K562 (cell line): ENCODE measurements around the gene IL34. TPM values are rescaled to one million over a fixed set of nuclear protein-coding genes. Genes with fewer than 3 reads are reported as not detected.

ENCODE experiments used
- ATAC-seq: fragments of 200-7000 bp; cut with Tn5 transposase; 3 replicates; pipeline ENCODE4 v1.9.1; 2020; ENCODE audit warnings: moderate library complexity
- BruUV-seq: library from RNA; stranded (reverse); fragments of 400-500 nt; replicated peaks from 2 replicates; lab custom pipeline; 2021; lab: Mats Ljungman, UMichigan
- CTCF ChIA-PET: fragments of 300-600 bp; formaldehyde crosslinking; extraction: SDS; loops from one replicate; lab custom pipeline; 2021; ENCODE audit warnings: low intra/inter-chr PET ratio; lab: Yijun Ruan, JAX
- POLR2A ChIA-PET: fragments of 300-600, 350-650 bp; sonication (Branson Sonifier 250); formaldehyde crosslinking; extraction: SDS; loops from one replicate; lab custom pipeline; 2021; ENCODE audit warnings: antibody characterized with exemption, inconsistent platforms; lab: Yijun Ruan, JAX
- DNase-seq, 4 experiments: peaks; one replicate each; pipeline versions ENCODE4 v3.0.0 to v3.0.0-alpha.2; 2011 to 2018; ENCODE audit warnings: low spot score in 3 of 4, mixed read lengths in 3 of 4; ENCODE audit errors: extremely low read depth in 1 of 4
- FAIRE-seq: peaks from 2 replicates; lab custom pipeline; 2011; peaks lifted over from hg19 to GRCh38; lab: Jason Lieb, UNC
- H2AFZ ChIP-seq: 2 replicates; pipeline ENCODE4 v1.6.0; 2011; ENCODE audit warnings: low read depth, low read length, control low read depth, inconsistent platforms
- H3K27ac ChIP-seq: fragments of 200-600 bp; 3 replicates; pipeline ENCODE4 v1.8.0; 2011; ENCODE audit warnings: low read depth, mild to moderate bottlenecking, control low read depth, inconsistent platforms, low read length, moderate library complexity, mixed read lengths; ENCODE audit errors: extremely low read depth
- H3K27me3 ChIP-seq, 2 experiments: fragments of 300-600 bp in 1 of 2; 2 replicates in 1 of 2; 3 replicates in 1 of 2; pipeline versions ENCODE4 v1.6.0 to v1.8.0; 2011; ENCODE audit warnings: inconsistent platforms in 2 of 2, low read length in 2 of 2, mild to moderate bottlenecking in 1 of 2, mixed read lengths in 1 of 2, moderate library complexity in 1 of 2; ENCODE audit not compliant: control insufficient read depth in 2 of 2, insufficient read depth in 2 of 2
- H3K36me3 ChIP-seq: fragments of 300-600 bp; 3 replicates; pipeline ENCODE4 v1.8.0; 2011; ENCODE audit warnings: mild to moderate bottlenecking, low read length, inconsistent platforms; ENCODE audit not compliant: control insufficient read depth, insufficient read depth
- H3K4me1 ChIP-seq, 2 experiments: fragments of 200-600 bp in 1 of 2; replicated peaks in 1 of 2; 2 replicates in 1 of 2; 3 replicates in 1 of 2; pipeline versions ENCODE4 v1.5.1 to v1.8.0; 2011; ENCODE audit warnings: inconsistent platforms in 2 of 2, low read length in 2 of 2, mild to moderate bottlenecking in 1 of 2, mixed read lengths in 1 of 2, moderate library complexity in 1 of 2; ENCODE audit not compliant: control insufficient read depth in 2 of 2, insufficient read depth in 2 of 2
- H3K4me2 ChIP-seq: 2 replicates; pipeline ENCODE4 v1.6.1; 2011; ENCODE audit warnings: low read length, control low read depth, inconsistent platforms, mixed read lengths; ENCODE audit not compliant: insufficient read depth
- H3K4me3 ChIP-seq: fragments of 200-600 bp; sonication (generic), shearing (Covaris generic); 2 replicates; pipeline ENCODE4 v1.5.1; 2016; ENCODE audit warnings: control low read depth, inconsistent platforms
- H3K79me2 ChIP-seq: fragments of 200-600 bp; 3 replicates; pipeline ENCODE4 v1.8.0; 2011; ENCODE audit warnings: low read length, inconsistent platforms; ENCODE audit not compliant: control insufficient read depth, insufficient read depth
- H3K9ac ChIP-seq, 2 experiments: 2 replicates each; pipeline versions ENCODE4 v1.6.0 to v1.6.1; 2011; ENCODE audit warnings: low read depth in 2 of 2, low read length in 2 of 2, control low read depth in 1 of 2, inconsistent platforms in 1 of 2, mild to moderate bottlenecking in 1 of 2, mixed read lengths in 1 of 2; ENCODE audit not compliant: insufficient read depth in 1 of 2
- H3K9me1 ChIP-seq: one replicate; pipeline ENCODE4 v1.6.0; 2011; ENCODE audit warnings: inconsistent platforms, mild to moderate bottlenecking, low read length, moderate library complexity; ENCODE audit not compliant: control insufficient read depth, insufficient read depth
- H3K9me3 ChIP-seq: replicated peaks from 2 replicates; pipeline ENCODE4 v1.5.1; 2011; ENCODE audit warnings: low read depth, low read length, inconsistent platforms; ENCODE audit not compliant: control insufficient read depth, insufficient read depth
- H4K20me1 ChIP-seq: replicated peaks from 2 replicates; pipeline ENCODE4 v1.6.1; 2011; ENCODE audit warnings: low read length, inconsistent platforms, mixed read lengths; ENCODE audit not compliant: control insufficient read depth, insufficient read depth
- BDP1 ChIP-seq: IDR thresholded peaks from 3 replicates; pipeline ENCODE4 v1.6.1; 2011; ENCODE audit not compliant: insufficient read length, insufficient read depth
- DIDO1 ChIP-seq: fragments of 450-650 bp; IDR thresholded peaks from 2 replicates; pipeline ENCODE4 v1.6.1; 2016; ENCODE audit warnings: low read depth, missing biosample characterization, missing genetic modification characterization
- MYC ChIP-seq, 2 experiments: fragments of 250-450 bp in 1 of 2; sonication (Bioruptor Pico) in 1 of 2; IDR thresholded peaks; 2 replicates each; pipeline versions ENCODE4 v1.5.1 to v1.6.1; 2012 to 2021; ENCODE audit warnings: low read depth in 2 of 2, borderline replicate concordance in 1 of 2, improper control_type of control experiment in 1 of 2, low read length in 1 of 2, mild to moderate bottlenecking in 1 of 2, moderate library complexity in 1 of 2
- NUFIP1 ChIP-seq: fragments of 450-650 bp; IDR thresholded peaks from 2 replicates; pipeline ENCODE4 v1.6.1; 2018; ENCODE audit not compliant: partially characterized antibody
- OTX1 ChIP-seq: fragments of 450-650 bp; formaldehyde crosslinking; IDR thresholded peaks from 2 replicates; pipeline ENCODE4 v1.4.0; 2022; ENCODE audit warnings: mild to moderate bottlenecking
- POLR3G ChIP-seq: IDR thresholded peaks from 2 replicates; pipeline ENCODE4 v1.6.1; 2011; ENCODE audit not compliant: insufficient read length, insufficient replicate concordance; ENCODE audit errors: extremely low read depth
- ZBTB49 ChIP-seq: sonication (generic); formaldehyde crosslinking; IDR thresholded peaks from 2 replicates; pipeline ENCODE4 v1.8.0; 2022; ENCODE audit warnings: missing genetic modification reagents, mild to moderate bottlenecking, borderline replicate concordance
- ZNF253 ChIP-seq: fragments of 250-450 bp; sonication (Bioruptor Pico); conservative IDR thresholded peaks from 2 replicates; pipeline ENCODE4 v1.6.1; 2021; ENCODE audit warnings: mild to moderate bottlenecking
- ZNF655 ChIP-seq: fragments of 250-450 bp; sonication (Bioruptor Pico); IDR thresholded peaks from 2 replicates; pipeline ENCODE4 v1.5.0; 2021
- ZSCAN32 ChIP-seq: fragments of 450-650 bp; formaldehyde crosslinking; IDR thresholded peaks from 2 replicates; pipeline ENCODE4 v1.4.0; 2020; ENCODE audit warnings: mild to moderate bottlenecking, moderate library complexity
- ZZZ3 ChIP-seq: fragments of 450-650 bp; IDR thresholded peaks from 2 replicates; pipeline ENCODE4 v1.6.1; 2016; ENCODE audit warnings: antibody characterized with exemption, mild to moderate bottlenecking, moderate library complexity
- WGBS: fragments of 100-300 bp; shearing (Covaris generic); methylation state at CpG from one replicate; pipeline ENCODE4 v1.1.6; 2016; ENCODE audit warnings: low coverage, mixed read lengths; ENCODE audit not compliant: insufficient coverage; ENCODE audit errors: missing lambda C conversion rate; 5-methylcytosine and 5-hydroxymethylcytosine counted together
- in situ Hi-C: fragments of 300-500 bp; cut with MboI; formaldehyde crosslinking; loops from 4 replicates; pipeline ENCODE4 v1.15.0; 2018; ENCODE audit warnings: inconsistent platforms, mixed read lengths
- intact Hi-C: fragments of 100-400 bp; cut with micrococcal nuclease; formaldehyde crosslinking; loops from 2 replicates; pipeline ENCODE4 v1.14.2; 2022
- polyA plus RNA-seq, 8 experiments: library from polyadenylated mRNA; depleted of rRNA in 4 of 8; stranded (reverse) in 5 of 8; unstranded in 3 of 8; fragments of >200 nt; fragmentation: Nextera tagmentation in 2 of 8; fragmentation: Illumina TruSeq in 1 of 8; extraction: Ambion mirVana in 2 of 8; extraction: Trizol in 1 of 8; gene quantifications; 2 replicates each; pipeline versions ENCODE4 v1.2.1 to v1.2.3, GENCODE V29; 2011 to 2014; ENCODE audit warnings: inconsistent platforms in 1 of 8, missing spikeins in 1 of 8
- total RNA-seq, 7 experiments: library from RNA; depleted of rRNA in 6 of 7; stranded (reverse); fragments of >200 nt in 6 of 7; fragmentation: Illumina TruSeq in 2 of 7; extraction: Trizol in 2 of 7; gene quantifications; 2 replicates each; pipeline versions ENCODE4 v1.2.1 to v1.2.3, GENCODE V29; 2011 to 2021; ENCODE audit warnings: low replicate concordance in 1 of 7

IL34 gene
- total and polyA plus RNA-seq, 9 of the 15 experiments (the other 6 are each of a cell fraction or from before 2014, with no cell fraction given): 0.07 to 0.18 (median 0.10) TPM; not detected in 6

- ATAC-seq: no peak
- no peak for FAIRE-seq
- no peaks in the 10 kb centered on the region for H4K20me1 ChIP-seq
- no peak overlapping the region for H3K4me2 ChIP-seq
- no peaks in the 10 kb centered on the region for H3K79me2 ChIP-seq
- H3K9me1 ChIP-seq: peaks cover 4% of the 10 kb centered on the region
- POLR2A ChIA-PET: interaction anchor here (1.1 to 1.2 kb wide), 2 partner anchors 9 to 15 kb away, joined by 3 read pairs; no protein-coding TSS in a partner anchor
- BruUV-seq: no TSS peak
- no peaks in the 10 kb centered on the region for H3K9me3 ChIP-seq
- H3K9ac ChIP-seq: no peak overlapping the region
- no peak for DNase-seq
- no peak overlapping the region for H3K4me3 ChIP-seq
- no peak for TF ChIP-seq ZZZ3
- TF ChIP-seq NUFIP1: no peak
- TF ChIP-seq ZNF655 (CRISPR knock-in tag): no peak
- TF ChIP-seq, all 486 proteins: peak for 0
- no peak overlapping the region for H2AFZ ChIP-seq
- in situ Hi-C loops: no loop called here
- CTCF ChIA-PET: no interaction called here
- H3K27me3 ChIP-seq: no peaks in the 10 kb centered on the region
- H3K36me3 ChIP-seq: no peaks in the 10 kb centered on the region
- peaks cover 3 to 54% of the 10 kb centered on the region in 2 experiments; a peak in 3 of 5 replicates for H3K4me1 ChIP-seq
- no peak overlapping the region for H3K27ac ChIP-seq
- 80% methylated on average over 5 of the region's 8 CpGs for WGBS
- intact Hi-C loops: no loop called here
These were observed 58.7 kb downstream of the IL34 start for GRCh38 chr16:70705056-70705455.

- CTCF ChIA-PET: no interaction called here
- in situ Hi-C loops: no loop called here
- peaks cover 4% of the 10 kb centered on the region for H3K9me1 ChIP-seq
- peaks cover 3% of the 10 kb centered on the region; the same call in 1 of the 3 replicates for H3K36me3 ChIP-seq
- no peak overlapping the region for H3K4me2 ChIP-seq
- POLR2A ChIA-PET: interaction anchor here (0.9 kb wide), 1 partner anchor 28 kb away, joined by 3 read pairs; no protein-coding TSS in a partner anchor
- intact Hi-C loops: no loop called here
- TF ChIP-seq ZNF253 (CRISPR knock-in tag) (no peak), MYC (IDR thresholded peaks at IDR 0.05; ENCODE audit: low read depth, low read length) (no peak), MYC (CRISPR knock-in tag; IDR thresholded peaks at IDR 0.05; ENCODE audit: borderline replicate concordance, low read depth) (no peak), ZSCAN32 (CRISPR knock-in tag) (no peak), POLR3G (no peak), BDP1 (no peak), DIDO1 (tag) (no peak), ZBTB49 (CRISPR knock-in tag) (no peak), OTX1 (CRISPR knock-in tag) (no peak)
- peaks cover 3 to 37% of the 10 kb centered on the region in 2 experiments; a peak in 3 of 5 replicates for H3K4me1 ChIP-seq
- no peaks in the 10 kb centered on the region for H3K27me3 ChIP-seq
- H3K27ac ChIP-seq: no peak overlapping the region
- H2AFZ ChIP-seq: no peak overlapping the region
- H3K9me3 ChIP-seq: no peaks in the 10 kb centered on the region
- no peak overlapping the region for H3K4me3 ChIP-seq
- DNase-seq (no peak), ATAC-seq (no peak), FAIRE-seq (no peak)
- no peaks in the 10 kb centered on the region for H4K20me1 ChIP-seq
- no TSS peak for BruUV-seq
- H3K79me2 ChIP-seq: no peaks in the 10 kb centered on the region
- no peak overlapping the region for H3K9ac ChIP-seq
- 81% methylated on average over 4 of the region's 7 CpGs for WGBS
These were observed 60.6 kb downstream of the IL34 start for GRCh38 chr16:70706948-70707465.
